GM21390 (cell line): ENCODE data around the gene CACNA1D.

Experiments
- ATAC-seq: cut with Tn5 transposase; IDR thresholded peaks from one replicate; pipeline ENCODE4 v1.9.1; 2021; ENCODE audit not compliant: unreplicated experiment

The CACNA1D gene

GRCh38 chr3:53803124-53803815 lies 308.9 kb downstream of the CACNA1D start:
- ATAC-seq: no peak

DNA sequence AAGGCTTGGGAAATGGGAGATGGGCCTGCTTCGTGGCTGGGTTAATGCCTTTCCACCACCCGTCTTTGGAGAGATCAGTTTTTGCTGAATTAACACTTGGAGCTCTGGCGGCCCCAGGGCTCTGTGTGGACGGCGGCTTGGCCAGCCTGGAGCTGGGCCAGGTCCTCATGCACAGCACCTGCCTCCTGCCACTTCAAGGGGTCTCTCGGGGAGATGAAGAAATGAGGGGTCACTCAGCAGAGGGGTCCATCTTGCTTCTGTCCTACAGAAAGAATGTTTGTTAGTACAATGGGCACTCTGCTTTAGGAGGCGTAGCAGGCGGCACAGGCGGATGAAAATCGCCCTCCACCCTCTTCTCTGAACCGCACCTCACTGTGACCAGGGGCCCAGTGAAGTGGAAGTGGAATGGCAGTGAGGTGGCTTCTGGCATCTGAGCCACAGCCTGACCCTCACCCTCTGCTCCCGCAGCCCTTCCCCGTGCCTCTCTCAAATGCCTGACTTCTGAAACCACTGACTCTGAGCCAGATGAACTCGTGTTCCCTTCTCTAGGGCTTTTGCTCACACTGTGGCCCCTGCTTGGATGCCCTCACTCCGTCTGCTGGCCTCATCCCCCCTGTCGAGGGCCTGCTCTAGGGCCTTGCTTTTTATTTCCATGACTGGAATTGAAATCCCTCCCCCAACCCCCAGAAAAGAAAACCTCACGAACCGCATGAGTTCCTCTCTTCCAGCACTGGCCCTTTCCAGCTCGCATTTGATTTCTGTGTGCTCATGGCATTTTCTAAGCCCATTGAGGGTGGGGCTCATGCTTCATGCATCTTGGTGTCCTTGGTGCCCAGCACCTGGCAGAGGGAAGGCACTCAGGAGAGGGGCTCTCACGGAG lies 309.6 kb downstream of the CACNA1D start:
- ATAC-seq: no peak

DNA sequence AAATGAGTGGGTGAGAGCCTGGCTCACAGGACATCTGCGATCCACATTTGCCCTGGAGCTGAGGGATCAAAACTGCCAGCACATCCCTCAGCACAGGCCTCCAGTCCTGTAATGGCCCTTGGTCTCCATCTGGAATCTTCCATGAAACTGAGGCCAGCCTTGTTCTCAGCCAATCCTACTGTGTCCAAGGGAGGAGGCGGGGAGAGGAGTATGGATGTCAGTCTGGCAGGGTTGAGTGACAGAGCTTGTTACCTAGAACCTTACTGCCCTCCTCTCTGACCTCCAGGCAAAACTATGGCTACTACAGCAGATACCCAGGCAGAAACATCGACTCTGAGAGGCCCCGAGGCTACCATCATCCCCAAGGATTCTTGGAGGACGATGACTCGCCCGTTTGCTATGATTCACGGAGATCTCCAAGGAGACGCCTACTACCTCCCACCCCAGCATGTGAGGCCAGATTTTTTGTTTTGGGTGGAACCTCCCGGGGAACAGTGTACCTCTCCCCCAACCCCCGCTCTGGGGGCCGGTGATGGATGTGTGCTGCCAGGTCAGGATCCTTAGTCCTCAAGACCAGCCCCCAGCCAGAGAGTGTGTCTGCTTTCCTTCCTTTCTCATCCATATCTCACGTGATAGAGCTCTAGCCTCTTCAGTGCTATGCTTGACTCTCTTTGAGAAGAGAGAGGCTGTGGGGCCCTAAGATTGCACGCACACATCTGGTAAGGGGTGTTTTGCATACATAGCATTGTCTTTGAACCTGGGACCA lies 310.5 kb downstream of the CACNA1D start:
- ATAC-seq: peak; percentile 71

- no peak for ATAC-seq
These were observed 311.2 kb downstream of the CACNA1D start for GRCh38 chr3:53805463-53806159.

DNA sequence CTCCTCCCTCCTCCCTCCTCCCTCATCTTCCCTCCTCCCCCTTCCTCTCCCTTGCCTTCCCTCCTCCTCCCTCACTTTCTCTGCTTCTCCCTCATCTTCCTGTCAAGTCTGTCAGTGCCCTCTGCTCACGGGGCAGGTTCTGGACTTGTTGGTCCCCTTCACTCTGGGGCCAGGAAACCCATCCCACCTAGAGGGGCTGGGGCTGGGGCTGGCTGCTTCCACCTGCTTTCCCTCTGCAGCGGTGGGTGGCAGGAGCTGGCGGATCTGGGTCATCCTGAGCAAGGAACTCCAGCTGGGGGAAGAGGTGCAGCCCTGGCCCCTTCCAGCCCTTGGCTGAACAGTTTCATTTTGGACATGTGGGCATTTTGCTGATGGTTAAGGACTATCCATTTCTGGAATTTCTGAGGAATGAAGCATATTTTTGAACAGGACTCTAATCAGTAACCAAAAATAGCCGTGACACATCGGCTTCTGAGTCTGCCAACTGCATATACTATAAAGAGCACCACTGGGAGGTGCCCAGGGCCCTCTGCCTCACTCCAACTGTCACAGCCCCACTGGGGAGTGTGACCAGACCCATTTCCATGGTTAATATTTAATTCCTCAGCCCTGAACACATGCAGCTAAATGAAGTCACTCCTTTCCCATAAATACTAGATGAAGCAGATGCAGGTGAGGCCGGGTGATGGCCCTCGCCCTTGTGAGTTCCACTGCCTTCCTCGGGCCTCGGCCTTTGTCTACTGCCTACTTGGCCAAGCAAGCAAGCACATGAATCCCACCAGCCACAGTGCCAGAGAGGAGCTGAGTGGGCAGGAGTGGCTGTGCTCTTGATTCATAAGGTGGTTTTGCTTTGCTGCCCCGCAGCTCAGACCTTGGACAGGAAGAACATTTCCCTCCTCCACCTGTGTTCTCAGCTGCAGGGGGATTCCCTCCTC lies 312.0 kb downstream of the CACNA1D start:
- ATAC-seq: no peak

GRCh38 chr3:53807117-53807810 lies 312.9 kb downstream of the CACNA1D start:
- no peak for ATAC-seq

DNA sequence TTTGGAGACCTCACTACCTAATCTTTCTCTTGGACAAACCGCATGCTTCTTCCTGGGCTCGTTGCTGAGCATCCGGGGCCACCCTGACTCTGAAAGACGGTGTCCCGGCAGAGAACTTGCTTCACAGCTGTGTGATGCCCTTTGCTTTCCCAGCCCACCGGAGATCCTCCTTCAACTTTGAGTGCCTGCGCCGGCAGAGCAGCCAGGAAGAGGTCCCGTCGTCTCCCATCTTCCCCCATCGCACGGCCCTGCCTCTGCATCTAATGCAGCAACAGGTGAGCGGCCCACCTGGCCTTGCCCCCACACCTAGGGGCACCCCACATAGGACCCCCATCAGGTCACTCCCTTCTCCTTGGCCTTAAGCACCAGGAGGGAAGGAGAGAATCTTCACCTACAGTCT lies 314.1 kb downstream of the CACNA1D start:
- no peak for ATAC-seq

DNA sequence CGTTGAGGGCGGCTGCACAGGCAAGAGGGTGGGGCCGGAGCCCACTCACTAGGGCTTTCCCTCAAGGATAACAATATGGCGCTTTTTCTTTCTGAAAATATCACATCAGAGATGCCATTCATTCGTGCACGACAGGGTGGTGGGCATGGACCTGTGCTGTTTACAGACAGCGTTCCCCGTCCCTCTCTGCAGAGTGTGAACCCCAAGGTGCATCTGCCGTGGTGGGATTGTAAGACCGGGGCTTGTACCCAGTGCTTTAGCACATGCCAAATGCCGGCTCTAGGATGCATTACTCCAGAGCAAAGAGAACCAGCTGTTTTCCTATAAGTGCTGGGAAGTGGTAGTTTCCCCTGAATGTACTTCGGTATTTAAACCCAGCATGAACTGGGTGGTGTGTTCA lies 314.9 kb downstream of the CACNA1D start:
- ATAC-seq: no peak

DNA sequence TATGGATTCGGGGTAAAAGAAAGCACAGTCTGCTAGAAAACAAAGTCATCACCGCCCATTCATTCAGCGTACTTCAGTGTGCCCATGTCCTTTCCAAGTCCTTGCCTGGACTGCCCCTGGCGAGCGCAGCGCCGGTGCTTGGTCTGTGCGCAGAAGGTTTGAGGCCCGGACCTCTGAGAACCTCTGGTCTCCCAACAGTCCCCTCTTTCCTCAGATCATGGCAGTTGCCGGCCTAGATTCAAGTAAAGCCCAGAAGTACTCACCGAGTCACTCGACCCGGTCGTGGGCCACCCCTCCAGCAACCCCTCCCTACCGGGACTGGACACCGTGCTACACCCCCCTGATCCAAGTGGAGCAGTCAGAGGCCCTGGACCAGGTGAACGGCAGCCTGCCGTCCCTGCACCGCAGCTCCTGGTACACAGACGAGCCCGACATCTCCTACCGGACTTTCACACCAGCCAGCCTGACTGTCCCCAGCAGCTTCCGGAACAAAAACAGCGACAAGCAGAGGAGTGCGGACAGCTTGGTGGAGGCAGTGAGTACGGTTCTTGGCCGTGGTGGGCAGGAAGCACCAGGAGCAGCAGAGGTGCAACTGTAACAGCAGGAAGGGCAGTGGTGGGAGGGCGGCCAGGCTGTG lies 315.5 kb downstream of the CACNA1D start:
- no peak for ATAC-seq

DNA sequence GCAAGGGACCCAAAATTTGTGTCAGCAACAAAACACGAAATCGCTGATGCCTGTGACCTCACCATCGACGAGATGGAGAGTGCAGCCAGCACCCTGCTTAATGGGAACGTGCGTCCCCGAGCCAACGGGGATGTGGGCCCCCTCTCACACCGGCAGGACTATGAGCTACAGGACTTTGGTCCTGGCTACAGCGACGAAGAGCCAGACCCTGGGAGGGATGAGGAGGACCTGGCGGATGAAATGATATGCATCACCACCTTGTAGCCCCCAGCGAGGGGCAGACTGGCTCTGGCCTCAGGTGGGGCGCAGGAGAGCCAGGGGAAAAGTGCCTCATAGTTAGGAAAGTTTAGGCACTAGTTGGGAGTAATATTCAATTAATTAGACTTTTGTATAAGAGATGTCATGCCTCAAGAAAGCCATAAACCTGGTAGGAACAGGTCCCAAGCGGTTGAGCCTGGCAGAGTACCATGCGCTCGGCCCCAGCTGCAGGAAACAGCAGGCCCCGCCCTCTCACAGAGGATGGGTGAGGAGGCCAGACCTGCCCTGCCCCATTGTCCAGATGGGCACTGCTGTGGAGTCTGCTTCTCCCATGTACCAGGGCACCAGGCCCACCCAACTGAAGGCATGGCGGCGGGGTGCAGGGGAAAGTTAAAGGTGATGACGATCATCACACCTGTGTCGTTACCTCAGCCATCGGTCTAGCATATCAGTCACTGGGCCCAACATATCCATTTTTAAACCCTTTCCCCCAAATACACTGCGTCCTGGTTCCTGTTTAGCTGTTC lies 316.9 kb downstream of the CACNA1D start:
- no peak for ATAC-seq

GRCh38 chr3:53812434-53812833 lies 318.0 kb downstream of the CACNA1D start:
- ATAC-seq: no peak

DNA sequence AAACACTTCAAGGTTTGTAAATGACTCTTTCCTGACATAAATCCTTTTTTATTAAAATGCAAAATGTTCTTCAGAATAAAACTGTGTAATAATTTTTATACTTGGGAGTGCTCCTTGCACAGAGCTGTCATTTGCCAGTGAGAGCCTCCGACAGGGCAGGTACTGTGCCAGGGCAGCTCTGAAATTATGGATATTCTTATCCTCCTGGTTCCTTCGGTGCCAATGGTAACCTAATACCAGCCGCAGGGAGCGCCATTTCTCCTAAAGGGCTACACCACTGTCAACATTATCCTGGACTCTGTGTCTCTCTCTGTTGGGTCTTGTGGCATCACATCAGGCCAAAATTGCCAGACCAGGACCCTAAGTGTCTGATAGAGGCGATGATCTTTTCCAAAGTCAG lies 318.8 kb downstream of the CACNA1D start:
- ATAC-seq: no peak

GRCh38 chr3:53813876-53814275 lies 319.5 kb downstream of the CACNA1D start:
- no peak for ATAC-seq

GRCh38 chr3:53815067-53815466 lies 320.7 kb downstream of the CACNA1D start:
- ATAC-seq: no peak

- no peak for ATAC-seq
These were observed 321.2 kb downstream of the CACNA1D start for GRCh38 chr3:53815651-53816050.

DNA sequence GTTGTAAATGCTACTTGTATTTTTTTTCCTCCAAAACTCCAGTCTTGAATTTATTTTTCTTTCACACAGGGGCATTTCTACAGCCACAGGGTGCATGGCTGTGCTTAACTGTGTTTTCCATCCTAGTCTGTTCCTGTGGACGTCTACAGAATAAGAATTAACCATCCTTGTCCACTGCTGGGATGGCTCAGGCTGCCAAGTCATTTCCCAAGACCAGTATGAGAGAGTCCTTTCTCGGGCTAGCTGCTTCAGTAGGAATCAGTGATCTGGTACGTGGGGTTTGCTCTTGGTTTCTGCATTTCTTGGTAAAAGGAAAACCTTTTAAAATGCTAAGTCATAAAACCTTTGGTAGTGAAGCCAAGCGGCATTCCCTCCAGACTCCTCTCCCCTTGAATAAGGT lies 322.0 kb downstream of the CACNA1D start:
- ATAC-seq: no peak

DNA sequence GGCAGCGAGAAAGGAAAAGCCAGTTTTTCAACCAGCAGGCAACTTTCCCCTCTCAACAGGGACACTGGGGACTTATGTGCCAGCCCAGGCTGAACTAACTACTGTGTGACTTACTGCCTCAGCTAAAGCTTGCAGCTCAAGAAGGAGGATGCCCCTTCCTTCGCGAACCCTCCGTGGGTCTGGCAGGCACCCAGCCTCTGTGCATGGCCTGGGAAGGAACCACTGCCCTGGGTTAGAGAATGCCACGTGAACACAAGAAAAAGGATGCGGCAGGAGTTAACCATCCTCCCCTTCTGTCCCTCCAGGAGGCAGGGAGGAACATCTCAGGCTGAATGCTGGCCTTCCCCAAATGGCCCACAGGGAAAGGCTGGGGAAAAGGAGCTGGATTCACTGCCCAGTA lies 322.8 kb downstream of the CACNA1D start:
- no peak for ATAC-seq

- no peak for ATAC-seq
These were observed 323.4 kb downstream of the CACNA1D start for GRCh38 chr3:53817809-53818208.
